Cardiac fibroblast (primary cell): ENCODE results near the gene OR4B1.
"Not testable (repeated sequence)": the region's sequence is repeated elsewhere in the genome, so short reads cannot be mapped to it uniquely, and the experiment has no call there.

Source experiments
- DNase-seq, 2 donors: peaks; one replicate each; pipeline versions ENCODE4 v3.0.0 to v3.0.0-alpha.2; 2010; ENCODE audit warnings: low read depth in 2 of 2
- H3K4me3 ChIP-seq, 2 donors: replicated peaks in 1 of 2; 1 replicate in 1 of 2; 2 replicates in 1 of 2; pipeline ENCODE4 v1.5.1; 2011; ENCODE audit warnings: low read depth in 2 of 2, low read length in 2 of 2, mild to moderate bottlenecking in 2 of 2, moderate library complexity in 1 of 2
- CTCF ChIP-seq: IDR thresholded peaks from one replicate; pipeline ENCODE4 v1.5.1; 2011; ENCODE audit warnings: low read depth, mild to moderate bottlenecking, low read length, inconsistent platforms

Gene OR4B1

DNA sequence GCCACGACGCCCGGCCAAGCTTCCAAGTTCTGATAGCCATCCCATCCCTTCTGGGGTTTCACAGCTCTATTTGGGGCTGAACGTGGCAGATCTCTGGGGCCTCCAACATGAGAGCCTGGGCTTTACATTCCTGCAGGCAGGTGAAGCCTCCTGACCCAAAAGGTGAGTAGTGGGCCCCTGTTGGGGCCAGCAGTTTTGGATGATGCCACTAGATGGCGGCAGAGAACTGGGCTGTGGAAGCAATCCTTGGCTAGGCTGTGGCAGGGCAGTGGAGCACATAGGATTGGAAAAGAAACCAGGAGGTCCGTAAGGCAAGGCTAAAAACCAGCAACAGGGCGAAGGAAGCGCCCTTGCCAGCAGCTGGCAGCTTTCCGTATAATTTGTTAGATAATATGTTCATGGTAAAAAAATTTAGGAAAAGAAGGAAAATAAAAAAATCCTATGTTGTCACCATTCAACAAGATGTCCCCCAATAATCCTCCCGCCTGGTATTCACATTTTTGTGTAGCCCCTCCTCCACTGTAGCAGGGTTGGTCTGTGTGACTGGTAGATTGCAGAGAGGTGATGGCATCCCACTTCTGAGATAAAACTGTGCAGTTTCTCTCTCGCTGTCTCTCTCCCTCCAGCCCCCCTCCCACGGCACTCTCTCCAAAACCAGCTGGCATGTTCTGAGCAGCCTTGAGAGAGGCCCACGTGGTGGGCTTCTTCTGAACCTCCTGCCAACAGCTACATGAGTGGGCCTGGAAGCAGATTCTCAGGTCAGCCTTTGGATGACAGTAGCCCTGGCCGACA lies 43.6 kb upstream of the OR4B1 start:
- TF ChIP-seq CTCF, result peak; percentile 99
- no peak overlapping the region for H3K4me3 ChIP-seq
- peak; percentile 72 to 83 for DNase-seq

- DNase-seq, result no peak
- no peak overlapping the region for H3K4me3 ChIP-seq
- no peak for TF ChIP-seq CTCF
Observed at GRCh38 chr11:48177661-48178060, 38.9 kb upstream of the OR4B1 start.

DNA sequence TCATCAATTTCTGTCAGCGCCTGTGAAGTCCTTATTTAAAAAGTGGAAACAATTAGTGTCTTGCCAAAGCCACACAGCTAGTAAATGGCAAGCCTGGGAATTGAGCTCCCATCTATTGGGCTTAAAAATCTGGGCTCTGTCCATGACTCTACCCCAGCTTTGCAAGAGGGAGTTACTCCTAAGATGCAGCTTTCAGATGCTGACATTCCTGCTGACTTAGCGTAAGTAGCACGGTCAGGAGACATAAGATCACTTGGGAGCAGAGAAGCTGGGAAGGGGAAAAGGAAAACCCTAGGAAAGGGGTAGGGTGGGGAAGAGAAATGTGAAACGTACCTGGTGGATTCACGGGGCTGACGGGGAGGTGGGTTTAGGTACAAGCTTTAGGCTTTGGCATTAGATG lies 36.0 kb upstream of the OR4B1 start:
- H3K4me3 ChIP-seq, result no peak overlapping the region
- no peak for DNase-seq
- no peak for TF ChIP-seq CTCF

DNA sequence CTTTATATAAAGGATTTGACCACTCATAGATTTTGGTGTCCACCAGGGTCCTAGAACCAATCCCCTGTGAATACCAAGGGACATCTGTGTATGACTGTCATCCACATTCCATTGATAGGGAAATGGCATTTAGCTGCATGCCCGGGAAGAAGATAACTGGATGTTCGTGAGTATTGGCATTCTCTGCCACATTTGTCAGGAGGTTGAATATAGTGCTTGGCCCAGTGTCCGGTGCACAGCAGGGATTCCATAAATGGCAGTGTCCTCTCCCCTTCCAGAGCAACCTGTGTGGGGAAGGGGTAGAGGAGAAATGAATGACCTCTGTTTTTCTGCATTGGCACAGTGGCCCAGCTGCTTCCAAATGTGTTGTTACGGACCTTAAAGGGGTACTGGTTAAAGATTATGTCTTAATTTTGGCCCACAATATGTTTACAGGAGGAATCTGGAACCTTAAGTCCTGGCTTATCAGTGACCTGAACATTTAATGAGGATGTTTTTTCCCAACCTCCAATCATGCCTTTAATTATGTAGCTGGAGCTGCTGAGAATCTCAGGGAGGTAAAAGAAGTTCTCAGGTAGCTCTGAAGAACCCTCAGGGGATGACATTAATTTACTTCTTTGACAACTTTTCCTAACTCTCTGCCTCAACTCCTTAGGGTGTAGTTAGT lies 33.6 kb upstream of the OR4B1 start:
- no peak overlapping the region for H3K4me3 ChIP-seq
- no peak for TF ChIP-seq CTCF
- DNase-seq, result no peak

DNA sequence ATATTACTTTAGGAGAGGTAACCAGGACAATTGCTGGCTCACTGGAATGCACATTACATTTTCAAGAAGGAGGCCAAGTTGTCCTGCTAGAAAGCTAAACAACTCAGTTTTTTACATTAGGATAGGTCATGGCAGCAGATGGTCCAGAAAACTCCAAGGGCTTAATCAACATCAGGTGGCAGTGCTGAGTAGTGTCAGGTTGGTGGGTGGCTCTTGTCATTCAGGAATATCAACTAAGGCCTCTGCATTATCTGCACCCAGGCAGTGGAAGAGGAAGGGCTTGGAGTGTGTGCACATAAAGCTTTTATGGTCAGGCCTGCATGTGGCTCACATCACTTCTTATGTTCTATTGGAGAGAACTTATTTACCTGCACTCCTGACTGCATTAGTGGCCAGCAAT lies 32.2 kb upstream of the OR4B1 start:
- no peak overlapping the region for H3K4me3 ChIP-seq
- no peak for TF ChIP-seq CTCF

GRCh38 chr11:48190906-48191654 lies 25.5 kb upstream of the OR4B1 start:
- H3K4me3 ChIP-seq, DNase-seq: not testable (repeated sequence)

More for the DNA sequence above, 32.2 kb upstream of the OR4B1 start:
- DNase-seq, result no peak

DNA sequence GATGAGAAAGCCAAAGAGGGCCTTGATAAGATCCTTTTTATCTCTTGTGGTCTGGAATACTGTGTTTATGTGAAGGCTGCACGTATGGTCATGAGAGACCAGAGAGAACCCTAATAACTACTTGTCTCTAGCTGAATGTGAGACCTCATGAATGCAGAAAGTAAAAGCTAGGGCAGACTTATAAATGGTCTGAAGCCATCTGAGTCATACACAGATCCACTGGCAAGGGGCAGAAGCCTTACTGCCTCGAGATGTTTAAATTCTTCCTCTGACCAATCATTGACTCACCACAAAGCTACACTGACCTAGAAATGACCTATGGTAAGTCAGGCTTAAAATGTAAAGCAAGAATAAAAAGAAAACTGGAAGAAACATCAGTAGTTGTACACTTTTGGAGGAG lies 22.7 kb upstream of the OR4B1 start:
- no peak for TF ChIP-seq CTCF
- no peak overlapping the region for H3K4me3 ChIP-seq
- DNase-seq, result peak in 1 of 2 donors; percentile 80
